GM12892 (cell line): ENCODE measurements around the gene IQCE.

Experiments
- POLR2A ChIP-seq: IDR thresholded peaks from 2 replicates; pipeline ENCODE4 v1.6.1; 2011; ENCODE audit warnings: low read depth, low read length, control low read depth
- POLR2AphosphoS5 ChIP-seq: IDR thresholded peaks from 2 replicates; pipeline ENCODE4 v1.6.1; 2011; ENCODE audit warnings: low read depth, low read length, control low read depth
- TAF1 ChIP-seq: IDR thresholded peaks from 2 replicates; pipeline ENCODE4 v1.6.1; 2011; ENCODE audit warnings: low read depth, mild to moderate bottlenecking, control low read depth, low read length, borderline replicate concordance

GRCh38 chr7:2624293-2624886 lies 65.6 kb downstream of the IQCE start:
- TF ChIP-seq POLR2AphosphoS5 (no peak), POLR2A (no peak), TAF1 (no peak)
